Gastrocnemius medialis (tissue), 4 donors: ENCODE data around the gene TTPAL.

Experiments used
- POLR2A ChIP-seq, 2 donors: fragments of 450-650 bp; IDR thresholded peaks; one replicate each; pipeline ENCODE4 v1.6.1; 2017; ENCODE audit warnings: antibody characterized with exemption in 2 of 2, mild to moderate bottlenecking in 2 of 2, moderate library complexity in 2 of 2
- TF ChIP-seq, protein P1 (sequence below), 5 experiments: fragments of 450-650 bp in 3 of 5; fragments of 200-600 bp in 2 of 5; sonication (generic) in 2 of 5; IDR thresholded peaks in 4 of 5; conservative IDR thresholded peaks in 1 of 5; 1 replicate in 4 of 5; 2 replicates in 1 of 5; pipeline ENCODE4 v1.5.1; 2016 to 2019; ENCODE audit warnings: antibody characterized with exemption in 5 of 5, mild to moderate bottlenecking in 3 of 5, moderate library complexity in 3 of 5

DNA sequence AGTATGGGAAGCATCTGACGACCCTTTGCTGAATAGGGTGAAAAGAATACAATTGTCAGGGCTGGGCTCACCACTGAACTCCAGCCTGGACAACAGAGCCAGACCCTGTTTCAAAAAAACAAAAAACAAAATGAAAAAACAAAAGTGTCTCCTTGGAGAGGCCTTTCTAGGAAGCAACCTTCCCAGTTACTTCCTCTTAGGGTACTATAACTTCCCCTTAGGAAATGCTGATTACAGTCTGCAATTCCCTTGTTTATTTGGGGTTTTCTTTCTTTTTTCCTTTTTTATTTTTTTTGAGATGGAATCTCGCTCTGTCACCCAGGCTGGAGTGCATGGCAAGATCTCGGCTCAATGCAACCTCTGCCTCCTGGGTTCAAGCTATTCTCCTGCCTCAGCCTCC lies 20.5 kb upstream of the TTPAL start:
- TF ChIP-seq, protein P1, sequence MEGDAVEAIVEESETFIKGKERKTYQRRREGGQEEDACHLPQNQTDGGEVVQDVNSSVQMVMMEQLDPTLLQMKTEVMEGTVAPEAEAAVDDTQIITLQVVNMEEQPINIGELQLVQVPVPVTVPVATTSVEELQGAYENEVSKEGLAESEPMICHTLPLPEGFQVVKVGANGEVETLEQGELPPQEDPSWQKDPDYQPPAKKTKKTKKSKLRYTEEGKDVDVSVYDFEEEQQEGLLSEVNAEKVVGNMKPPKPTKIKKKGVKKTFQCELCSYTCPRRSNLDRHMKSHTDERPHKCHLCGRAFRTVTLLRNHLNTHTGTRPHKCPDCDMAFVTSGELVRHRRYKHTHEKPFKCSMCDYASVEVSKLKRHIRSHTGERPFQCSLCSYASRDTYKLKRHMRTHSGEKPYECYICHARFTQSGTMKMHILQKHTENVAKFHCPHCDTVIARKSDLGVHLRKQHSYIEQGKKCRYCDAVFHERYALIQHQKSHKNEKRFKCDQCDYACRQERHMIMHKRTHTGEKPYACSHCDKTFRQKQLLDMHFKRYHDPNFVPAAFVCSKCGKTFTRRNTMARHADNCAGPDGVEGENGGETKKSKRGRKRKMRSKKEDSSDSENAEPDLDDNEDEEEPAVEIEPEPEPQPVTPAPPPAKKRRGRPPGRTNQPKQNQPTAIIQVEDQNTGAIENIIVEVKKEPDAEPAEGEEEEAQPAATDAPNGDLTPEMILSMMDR (IDR thresholded peaks at IDR 0.05 in 4 of 5, conservative IDR thresholded peaks at IDR 0.05 in 1 of 5) = no peak
- TF ChIP-seq POLR2A (IDR thresholded peaks at IDR 0.05) = no peak
